Measurements from ENCODE around the gene C10orf53.

DNA sequence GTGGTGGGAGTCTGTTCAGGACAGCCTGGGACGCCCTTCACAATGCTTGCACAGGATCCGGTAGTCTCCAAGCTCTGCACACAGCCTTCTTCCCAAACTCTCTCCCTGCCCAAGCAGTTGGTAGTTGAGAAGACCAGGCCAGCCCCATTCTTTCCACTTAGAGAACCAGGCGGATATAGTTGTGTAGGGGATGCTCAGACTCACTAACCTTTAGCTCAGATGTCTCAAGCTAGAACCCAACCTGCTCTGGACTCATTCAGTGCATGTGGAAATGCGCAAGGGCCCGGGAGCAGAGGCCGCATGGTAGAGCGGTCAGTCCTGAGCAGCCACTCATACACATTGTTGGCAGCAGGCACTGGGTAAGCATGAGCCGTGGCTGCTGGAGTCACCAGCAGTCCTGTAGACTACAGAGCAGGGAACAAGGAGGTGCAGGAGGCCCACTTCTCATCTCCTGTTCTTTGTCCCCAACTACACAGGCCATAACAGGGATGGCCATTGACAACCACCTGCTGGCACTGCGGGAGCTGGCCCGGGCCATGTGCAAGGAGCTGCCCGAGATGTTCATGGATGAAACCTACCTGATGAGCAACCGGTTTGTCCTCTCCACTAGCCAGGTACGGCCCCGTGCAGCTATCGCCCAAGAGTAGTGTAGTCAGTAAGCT lies 17.2 kb upstream of the C10orf53 start:
- TF ChIP-seq CTCF (IDR thresholded peaks at IDR 0.05) (no peak), POLR2A (IDR thresholded peaks at IDR 0.05) (no peak), EP300 (IDR thresholded peaks at IDR 0.05) (no peak)

Measured in tibial nerve (tissue), 4 donors.